Measurements from ENCODE around the gene TACR2. TPM values are rescaled to one million over a fixed set of nuclear protein-coding genes. Genes with fewer than 3 reads are reported as not detected.
A peak's percentile ranks its signal among the peaks of the same experiment; 100 is the strongest.
"Not testable (repeated sequence)": the region's sequence is repeated elsewhere in the genome, so short reads cannot be mapped to it uniquely, and the experiment has no call there.

The TACR2 gene
- polyA plus RNA-seq, 2 of the 4 experiments (the other 2 are of a cell fraction) = 0.09 to 0.16 TPM

- Histone ChIP-seq H3K4me2 (peak within 1 kb of the TSS; percentile 87), H3K4me1 (peaks cover 74% of the 10 kb centered on the region), H3K9me3 (no peaks in the 10 kb centered on the region), H3K27ac (peak within 1 kb of the TSS; percentile 92 to 94), H3K4me3 (peak within 1 kb of the TSS; percentile 78)
- no peak for FAIRE-seq
- TF ChIP-seq ZNF302 (CRISPR knock-in tag; IDR thresholded peaks at IDR 0.05) (no peak), ESRRA (IDR thresholded peaks at IDR 0.05; ENCODE audit: borderline replicate concordance, low read length) (no peak), E2F6 (IDR thresholded peaks at IDR 0.05; ENCODE audit: borderline replicate concordance, low read depth) (0 out of 2 replicates have a peak, but pooled peaks have one; percentile 35), PHF8 (IDR thresholded peaks at IDR 0.05; ENCODE audit: borderline replicate concordance, low read depth) (0 out of 2 replicates have a peak, but pooled peaks have one; percentile 17), POLR2A (IDR thresholded peaks at IDR 0.05; ENCODE audit: low read length) (peak; percentile 39)
- TF ChIP-seq, protein P1, sequence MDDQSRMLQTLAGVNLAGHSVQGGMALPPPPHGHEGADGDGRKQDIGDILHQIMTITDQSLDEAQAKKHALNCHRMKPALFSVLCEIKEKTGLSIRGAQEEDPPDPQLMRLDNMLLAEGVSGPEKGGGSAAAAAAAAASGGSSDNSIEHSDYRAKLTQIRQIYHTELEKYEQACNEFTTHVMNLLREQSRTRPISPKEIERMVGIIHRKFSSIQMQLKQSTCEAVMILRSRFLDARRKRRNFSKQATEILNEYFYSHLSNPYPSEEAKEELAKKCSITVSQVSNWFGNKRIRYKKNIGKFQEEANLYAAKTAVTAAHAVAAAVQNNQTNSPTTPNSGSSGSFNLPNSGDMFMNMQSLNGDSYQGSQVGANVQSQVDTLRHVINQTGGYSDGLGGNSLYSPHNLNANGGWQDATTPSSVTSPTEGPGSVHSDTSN (IDR thresholded peaks at IDR 0.05) = peak; percentile 97
- POLR2A ChIA-PET = interaction anchor here (0.7 to 2.6 kb wide), 4 partner anchors 12 to 43 kb away, joined by 3 to 13 read pairs (median 4); no protein-coding TSS in a partner anchor
- peak; percentile 84 to 85 for ATAC-seq
- under 1% methylated on average over 10 of the region's 45 CpGs for WGBS (ENCODE audit: missing lambda C conversion rate)
- peak; percentile 78 to 94 for DNase-seq (ENCODE audit: low read depth in 1 of 2, low spot score in 1 of 2)
- CTCF ChIA-PET = interaction anchor here (0.8 to 5.9 kb wide), 11 partner anchors 9 to 194 kb away, joined by 3 to 57 read pairs (median 6); no protein-coding TSS in a partner anchor
These were observed 34.6 kb upstream of the TACR2 start, which contains the start of gene TSPAN15 for GRCh38 chr10:69451209-69451783. Gene TSPAN15 (plus strand): TSS chr10:69451465. CDS start chr10:69451595, 130 bp downstream.

DNA sequence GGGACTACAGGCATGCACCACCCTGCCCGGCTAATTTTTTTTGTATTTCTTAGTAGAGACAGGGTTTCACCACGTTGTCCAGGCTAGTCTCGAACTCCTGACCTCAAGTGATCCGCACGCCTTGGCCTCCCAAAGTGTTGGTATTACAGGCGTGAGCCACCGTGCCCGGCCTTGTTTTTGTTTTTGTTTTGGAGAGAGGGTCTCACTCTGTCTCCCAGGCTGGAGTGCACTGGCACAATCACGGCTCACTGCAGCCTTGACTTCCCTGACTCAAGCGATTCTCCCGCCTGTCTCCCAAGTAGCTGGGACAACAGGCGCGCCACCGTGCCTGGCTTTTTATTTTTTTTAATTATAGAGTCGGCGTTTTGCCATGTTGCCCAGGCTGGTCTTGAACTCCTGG, 33.7 kb upstream of the TACR2 start:
- CTCF ChIA-PET = interaction anchor here (0.7 to 5.9 kb wide), 21 partner anchors 8 to 195 kb away, joined by 3 to 57 read pairs (median 4); partner anchors contain the start of gene TACR2
- 3% methylated on average over 16 of the region's 16 CpGs for whole genome bisulfite sequencing (ENCODE audit: missing lambda C conversion rate)
- POLR2A ChIA-PET = interaction anchor here (0.7 to 2.6 kb wide), 5 partner anchors 11 to 42 kb away, joined by 3 to 13 read pairs (median 3); no protein-coding TSS in a partner anchor
- Histone ChIP-seq H3K4me1 (peaks cover 76% of the 10 kb centered on the region), H3K4me3 (peak overlapping the region; percentile 78), H3K4me2 (peak overlapping the region; percentile 87), H3K27ac (peak overlapping the region; percentile 92 to 94)
- H3K9me3 ChIP-seq; ATAC-seq; DNase-seq (ENCODE audit: low read depth in 1 of 2, low spot score in 1 of 2); FAIRE-seq: not testable (repeated sequence)
- 0 out of 2 replicates have a peak, but pooled peaks have one; percentile 20 for TF ChIP-seq CHD4 (IDR thresholded peaks at IDR 0.05; ENCODE audit: borderline replicate concordance)

- FAIRE-seq = no peak
- ChIA-PET CTCF (interaction anchor here (0.7 to 5.9 kb wide), 22 partner anchors 8 to 195 kb away, joined by 3 to 57 read pairs (median 4); partner anchors contain the start of gene TACR2), POLR2A (interaction anchor here (0.9 to 2.6 kb wide), 3 partner anchors 11 to 42 kb away, joined by 3 to 13 read pairs (median 6); no protein-coding TSS in a partner anchor)
- ATAC-seq = peak; percentile 60 to 79
- Histone ChIP-seq H3K9me3 (no peaks in the 10 kb centered on the region), H3K4me2 (peak overlapping the region; percentile 87), H3K27ac (peak overlapping the region; percentile 92 to 94), H3K4me3 (peak overlapping the region; percentile 78; the same call in 2 of the 3 replicates), H3K4me1 (peaks cover 79% of the 10 kb centered on the region)
- WGBS (ENCODE audit: missing lambda C conversion rate) = 0% methylated on average over 1 of the region's 1 CpG
- TF ChIP-seq NR3C1 (IDR thresholded peaks at IDR 0.05) (no peak), RCOR1 (IDR thresholded peaks at IDR 0.05; ENCODE audit: low read depth, low read length) (no peak), KDM5A (IDR thresholded peaks at IDR 0.05) (no peak), ESRRA (IDR thresholded peaks at IDR 0.05; ENCODE audit: borderline replicate concordance, low read length) (peak; percentile 67; the same call in 1 of the 2 replicates), JUNB (IDR thresholded peaks at IDR 0.05) (no peak), RAD21 (conservative IDR thresholded peaks at IDR 0.05 in 1 of 2, IDR thresholded peaks at IDR 0.05 in 1 of 2) (peak; percentile 42 to 51; a peak in 4 of 5 replicates), SMC3 (IDR thresholded peaks at IDR 0.05) (peak; percentile 47), HOXB5 (CRISPR knock-in tag; IDR thresholded peaks at IDR 0.05) (no peak), JUN (IDR thresholded peaks at IDR 0.05) (peak; percentile 4 to 43; a peak in 1 of 5 replicates), CHD2 (IDR thresholded peaks at IDR 0.05; ENCODE audit: low read length, partially characterized antibody) (no peak), FOXS1 (CRISPR knock-in tag; IDR thresholded peaks at IDR 0.05) (no peak), PHF8 (IDR thresholded peaks at IDR 0.05; ENCODE audit: borderline replicate concordance, low read depth) (no peak), CHD4 (IDR thresholded peaks at IDR 0.05; ENCODE audit: borderline replicate concordance) (no peak), FOSL2 (IDR thresholded peaks at IDR 0.05) (no peak), FOSL2 (CRISPR knock-in tag; IDR thresholded peaks at IDR 0.05) (peak; percentile 38), NFE2L2 (conservative IDR thresholded peaks at IDR 0.05; ENCODE audit: low read length) (no peak)
- TF ChIP-seq, protein P2, sequence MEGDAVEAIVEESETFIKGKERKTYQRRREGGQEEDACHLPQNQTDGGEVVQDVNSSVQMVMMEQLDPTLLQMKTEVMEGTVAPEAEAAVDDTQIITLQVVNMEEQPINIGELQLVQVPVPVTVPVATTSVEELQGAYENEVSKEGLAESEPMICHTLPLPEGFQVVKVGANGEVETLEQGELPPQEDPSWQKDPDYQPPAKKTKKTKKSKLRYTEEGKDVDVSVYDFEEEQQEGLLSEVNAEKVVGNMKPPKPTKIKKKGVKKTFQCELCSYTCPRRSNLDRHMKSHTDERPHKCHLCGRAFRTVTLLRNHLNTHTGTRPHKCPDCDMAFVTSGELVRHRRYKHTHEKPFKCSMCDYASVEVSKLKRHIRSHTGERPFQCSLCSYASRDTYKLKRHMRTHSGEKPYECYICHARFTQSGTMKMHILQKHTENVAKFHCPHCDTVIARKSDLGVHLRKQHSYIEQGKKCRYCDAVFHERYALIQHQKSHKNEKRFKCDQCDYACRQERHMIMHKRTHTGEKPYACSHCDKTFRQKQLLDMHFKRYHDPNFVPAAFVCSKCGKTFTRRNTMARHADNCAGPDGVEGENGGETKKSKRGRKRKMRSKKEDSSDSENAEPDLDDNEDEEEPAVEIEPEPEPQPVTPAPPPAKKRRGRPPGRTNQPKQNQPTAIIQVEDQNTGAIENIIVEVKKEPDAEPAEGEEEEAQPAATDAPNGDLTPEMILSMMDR (IDR thresholded peaks at IDR 0.05) = peak; percentile 44
- TF ChIP-seq, protein P3, sequence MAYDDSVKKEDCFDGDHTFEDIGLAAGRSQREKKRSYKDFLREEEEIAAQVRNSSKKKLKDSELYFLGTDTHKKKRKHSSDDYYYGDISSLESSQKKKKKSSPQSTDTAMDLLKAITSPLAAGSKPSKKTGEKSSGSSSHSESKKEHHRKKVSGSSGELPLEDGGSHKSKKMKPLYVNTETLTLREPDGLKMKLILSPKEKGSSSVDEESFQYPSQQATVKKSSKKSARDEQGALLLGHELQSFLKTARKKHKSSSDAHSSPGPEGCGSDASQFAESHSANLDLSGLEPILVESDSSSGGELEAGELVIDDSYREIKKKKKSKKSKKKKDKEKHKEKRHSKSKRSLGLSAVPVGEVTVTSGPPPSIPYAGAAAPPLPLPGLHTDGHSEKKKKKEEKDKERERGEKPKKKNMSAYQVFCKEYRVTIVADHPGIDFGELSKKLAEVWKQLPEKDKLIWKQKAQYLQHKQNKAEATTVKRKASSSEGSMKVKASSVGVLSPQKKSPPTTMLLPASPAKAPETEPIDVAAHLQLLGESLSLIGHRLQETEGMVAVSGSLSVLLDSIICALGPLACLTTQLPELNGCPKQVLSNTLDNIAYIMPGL (CRISPR knock-in tag; IDR thresholded peaks at IDR 0.05; ENCODE audit: borderline replicate concordance) = no peak
- TF ChIP-seq, protein P4, sequence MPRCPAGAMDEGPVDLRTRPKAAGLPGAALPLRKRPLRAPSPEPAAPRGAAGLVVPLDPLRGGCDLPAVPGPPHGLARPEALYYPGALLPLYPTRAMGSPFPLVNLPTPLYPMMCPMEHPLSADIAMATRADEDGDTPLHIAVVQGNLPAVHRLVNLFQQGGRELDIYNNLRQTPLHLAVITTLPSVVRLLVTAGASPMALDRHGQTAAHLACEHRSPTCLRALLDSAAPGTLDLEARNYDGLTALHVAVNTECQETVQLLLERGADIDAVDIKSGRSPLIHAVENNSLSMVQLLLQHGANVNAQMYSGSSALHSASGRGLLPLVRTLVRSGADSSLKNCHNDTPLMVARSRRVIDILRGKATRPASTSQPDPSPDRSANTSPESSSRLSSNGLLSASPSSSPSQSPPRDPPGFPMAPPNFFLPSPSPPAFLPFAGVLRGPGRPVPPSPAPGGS (IDR thresholded peaks at IDR 0.05) = 0 out of 3 replicates have a peak, but pooled peaks have one; percentile 35
- DNase-seq (ENCODE audit: low read depth in 1 of 2, low spot score in 1 of 2) = peak; percentile 69 to 95
These were observed 33.1 kb upstream of the TACR2 start for GRCh38 chr10:69449841-69450240.
